ENCODE results near the gene DOHH.

GRCh38 chr19:3466635-3467034 is 33.8 kb downstream of the DOHH start:
- TF ChIP-seq POLR2AphosphoS5 (IDR thresholded peaks at IDR 0.05) (peak; percentile 16), CTCF (IDR thresholded peaks at IDR 0.05) (no peak)

Data from prostate gland (tissue), 2 donors.